ENCODE results near the gene GMDS. TPM values are rescaled to one million over a fixed set of nuclear protein-coding genes. Genes with fewer than 3 reads are reported as not detected.

Gene GMDS
- polyA plus RNA-seq, 1 of the 3 experiments (the other 2 are of a cell fraction): 12.3 TPM

- H3K27me3 ChIP-seq (ENCODE audit: insufficient read depth): no peaks in the 10 kb centered on the region
- no peak overlapping the region for H3K4me3 ChIP-seq (ENCODE audit: low read depth in 2 of 2, low read length in 1 of 2)
- H3K9me3 ChIP-seq: no peaks in the 10 kb centered on the region
- H3K36me3 ChIP-seq (replicated peaks in 1 of 2; ENCODE audit: control insufficient read depth in 1 of 2, insufficient read depth in 2 of 2, low read length in 1 of 2): no peaks in the 10 kb centered on the region
- ChIA-PET POLR2A (no interaction called here), CTCF (interaction anchor here (0.8 kb wide), 1 partner anchor 45 kb away, joined by 3 read pairs; no protein-coding TSS in a partner anchor)
- no peak overlapping the region for H3K27ac ChIP-seq (ENCODE audit: low read depth in 2 of 2, low read length in 1 of 2)
- H2AFZ ChIP-seq (ENCODE audit: low read depth): no peak overlapping the region
- H3F3A ChIP-seq (replicated peaks; ENCODE audit: insufficient read depth): no peaks in the 10 kb centered on the region
- TF ChIP-seq GATA2 (CRISPR knock-in tag; IDR thresholded peaks at IDR 0.05) (no peak), TCF12 (IDR thresholded peaks at IDR 0.05) (no peak), CTCF (IDR thresholded peaks at IDR 0.05) (no peak), REST (IDR thresholded peaks at IDR 0.05; ENCODE audit: low read depth, low read length) (no peak), EZH2phosphoT487 (IDR thresholded peaks at IDR 0.05; ENCODE audit: borderline replicate concordance, low read depth) (no peak), NRF1 (IDR thresholded peaks at IDR 0.05; ENCODE audit: low read depth, low read length) (no peak), SIN3A (IDR thresholded peaks at IDR 0.05; ENCODE audit: borderline replicate concordance, low read depth, low read length) (no peak)
- no peaks in the 10 kb centered on the region for H4K20me1 ChIP-seq (ENCODE audit: insufficient read depth)
- 86% methylated on average over 4 of the region's 7 CpGs for WGBS (ENCODE audit: low lambda C conversion rate)
- no peaks in the 10 kb centered on the region for H3K79me2 ChIP-seq (ENCODE audit: insufficient read depth)
- H3K9ac ChIP-seq: no peak overlapping the region
- H3K9me2 ChIP-seq: no peaks in the 10 kb centered on the region
- H3K4me2 ChIP-seq: no peak overlapping the region
- H3K4me1 ChIP-seq (ENCODE audit: control insufficient read depth in 1 of 2, insufficient read depth in 2 of 2, low read depth in 1 of 2, low read length in 1 of 2): peaks cover 0 to 3% of the 10 kb centered on the region in 2 experiments; a peak in 1 of 4 replicates
- no peak for DNase-seq
These were observed 602.3 kb downstream of the GMDS start for GRCh38 chr6:1643111-1643510.

- no peak overlapping the region for H3K27ac ChIP-seq (ENCODE audit: low read depth in 2 of 2, low read length in 1 of 2)
- no peak overlapping the region for H3K9ac ChIP-seq
- no peaks in the 10 kb centered on the region for H3F3A ChIP-seq (replicated peaks; ENCODE audit: insufficient read depth)
- H3K4me3 ChIP-seq (ENCODE audit: low read depth in 2 of 2, low read length in 1 of 2): no peak overlapping the region
- peaks cover 0 to 14% of the 10 kb centered on the region in 2 experiments; a peak in 1 of 4 replicates for H3K4me1 ChIP-seq (ENCODE audit: control insufficient read depth in 1 of 2, insufficient read depth in 2 of 2, low read depth in 1 of 2, low read length in 1 of 2)
- no peak overlapping the region for H2AFZ ChIP-seq (ENCODE audit: low read depth)
- H3K36me3 ChIP-seq (replicated peaks in 1 of 2; ENCODE audit: control insufficient read depth in 1 of 2, insufficient read depth in 2 of 2, low read length in 1 of 2): no peaks in the 10 kb centered on the region
- H4K20me1 ChIP-seq (ENCODE audit: insufficient read depth): no peaks in the 10 kb centered on the region
- H3K4me2 ChIP-seq: no peak overlapping the region
- POLR2A ChIA-PET: no interaction called here
- 92% methylated on average over 8 of the region's 12 CpGs for WGBS (ENCODE audit: low lambda C conversion rate)
- H3K9me3 ChIP-seq: no peaks in the 10 kb centered on the region
- CTCF ChIA-PET: no interaction called here
- no peaks in the 10 kb centered on the region for H3K27me3 ChIP-seq (ENCODE audit: insufficient read depth)
- H3K9me2 ChIP-seq: no peaks in the 10 kb centered on the region
- no peaks in the 10 kb centered on the region for H3K79me2 ChIP-seq (ENCODE audit: insufficient read depth)
- DNase-seq: no peak
- no peak for TF ChIP-seq IRF3 (IDR thresholded peaks at IDR 0.05; ENCODE audit: low read depth, low read length)
- TF ChIP-seq, protein P1, sequence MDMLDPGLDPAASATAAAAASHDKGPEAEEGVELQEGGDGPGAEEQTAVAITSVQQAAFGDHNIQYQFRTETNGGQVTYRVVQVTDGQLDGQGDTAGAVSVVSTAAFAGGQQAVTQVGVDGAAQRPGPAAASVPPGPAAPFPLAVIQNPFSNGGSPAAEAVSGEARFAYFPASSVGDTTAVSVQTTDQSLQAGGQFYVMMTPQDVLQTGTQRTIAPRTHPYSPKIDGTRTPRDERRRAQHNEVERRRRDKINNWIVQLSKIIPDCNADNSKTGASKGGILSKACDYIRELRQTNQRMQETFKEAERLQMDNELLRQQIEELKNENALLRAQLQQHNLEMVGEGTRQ (IDR thresholded peaks at IDR 0.05; ENCODE audit: borderline replicate concordance, low read depth, low read length): no peak
- TF ChIP-seq, protein P2, sequence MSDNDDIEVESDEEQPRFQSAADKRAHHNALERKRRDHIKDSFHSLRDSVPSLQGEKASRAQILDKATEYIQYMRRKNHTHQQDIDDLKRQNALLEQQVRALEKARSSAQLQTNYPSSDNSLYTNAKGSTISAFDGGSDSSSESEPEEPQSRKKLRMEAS (IDR thresholded peaks at IDR 0.05; ENCODE audit: low read depth): no peak
- no peak for TF ChIP-seq ZBTB33 (IDR thresholded peaks at IDR 0.05; ENCODE audit: borderline replicate concordance, low read depth)
- TF ChIP-seq FOXJ3 (CRISPR knock-in tag; IDR thresholded peaks at IDR 0.05): no peak
- TF ChIP-seq, protein P3, sequence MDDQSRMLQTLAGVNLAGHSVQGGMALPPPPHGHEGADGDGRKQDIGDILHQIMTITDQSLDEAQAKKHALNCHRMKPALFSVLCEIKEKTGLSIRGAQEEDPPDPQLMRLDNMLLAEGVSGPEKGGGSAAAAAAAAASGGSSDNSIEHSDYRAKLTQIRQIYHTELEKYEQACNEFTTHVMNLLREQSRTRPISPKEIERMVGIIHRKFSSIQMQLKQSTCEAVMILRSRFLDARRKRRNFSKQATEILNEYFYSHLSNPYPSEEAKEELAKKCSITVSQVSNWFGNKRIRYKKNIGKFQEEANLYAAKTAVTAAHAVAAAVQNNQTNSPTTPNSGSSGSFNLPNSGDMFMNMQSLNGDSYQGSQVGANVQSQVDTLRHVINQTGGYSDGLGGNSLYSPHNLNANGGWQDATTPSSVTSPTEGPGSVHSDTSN (IDR thresholded peaks at IDR 0.05): no peak
- TF ChIP-seq NFIC (IDR thresholded peaks at IDR 0.05; ENCODE audit: borderline replicate concordance): no peak
- TF ChIP-seq SIN3A (IDR thresholded peaks at IDR 0.05; ENCODE audit: borderline replicate concordance, low read depth, low read length): no peak
These were observed 604.0 kb downstream of the GMDS start for GRCh38 chr6:1641343-1641885.

Measured in SK-N-SH (cell line).